Keratinocyte (primary cell): Measurements from ENCODE around the gene SLC38A4. TPM values are rescaled to one million over a fixed set of nuclear protein-coding genes. Genes with fewer than 3 reads are reported as not detected.

Experiments used
- DNase-seq: peaks from one replicate; pipeline ENCODE4 v3.0.0-alpha.2; 2011; ENCODE audit warnings: low read depth, missing footprints, low spot score
- FAIRE-seq: peaks from 2 replicates; lab custom pipeline; 2011; peaks lifted over from hg19 to GRCh38; lab: Jason Lieb, UNC
- H2AFZ ChIP-seq: 2 replicates; pipeline ENCODE4 v1.6.0; 2012; ENCODE audit warnings: low read length, control low read depth, inconsistent platforms; ENCODE audit not compliant: control insufficient read depth
- H3K27ac ChIP-seq: 2 replicates; pipeline ENCODE4 v1.5.1; 2011; ENCODE audit warnings: low read length; ENCODE audit not compliant: control insufficient read depth, insufficient read depth
- H3K27me3 ChIP-seq: 3 replicates; pipeline ENCODE4 v1.6.0; 2011; ENCODE audit warnings: low read length; ENCODE audit not compliant: control insufficient read depth, insufficient read depth; ENCODE audit errors: extremely low read depth
- H3K36me3 ChIP-seq, 2 experiments: 2 replicates in 1 of 2; 3 replicates in 1 of 2; pipeline ENCODE4 v1.5.1; 2011; ENCODE audit warnings: low read length in 2 of 2, mild to moderate bottlenecking in 1 of 2; ENCODE audit not compliant: control insufficient read depth in 2 of 2, insufficient read depth in 2 of 2; ENCODE audit errors: extremely low read depth in 1 of 2
- H3K4me1 ChIP-seq: 3 replicates; pipeline ENCODE4 v1.5.1; 2011; ENCODE audit warnings: low read length; ENCODE audit not compliant: control insufficient read depth, insufficient read depth; ENCODE audit errors: extremely low read depth
- H3K4me2 ChIP-seq: 3 replicates; pipeline ENCODE4 v1.6.0; 2011; ENCODE audit warnings: low read depth, low read length; ENCODE audit not compliant: control insufficient read depth, insufficient read depth; ENCODE audit errors: extremely low read depth
- H3K4me3 ChIP-seq, 3 experiments: fragments of 200-600 bp in 1 of 3; sonication (generic) in 1 of 3; 2 replicates in 2 of 3; 3 replicates in 1 of 3; pipeline ENCODE4 v1.5.1; 2011 to 2016; ENCODE audit warnings: low read length in 3 of 3, mild to moderate bottlenecking in 3 of 3, control low read depth in 2 of 3, inconsistent platforms in 1 of 3, low read depth in 1 of 3, mixed read lengths in 1 of 3, mixed run types in 1 of 3, moderate library complexity in 1 of 3; ENCODE audit not compliant: control insufficient read depth in 2 of 3, insufficient read depth in 2 of 3; ENCODE audit errors: extremely low read depth in 1 of 3
- H3K79me2 ChIP-seq: 2 replicates; pipeline ENCODE4 v1.6.0; 2012; ENCODE audit warnings: low read length; ENCODE audit not compliant: control insufficient read depth, insufficient read depth
- H3K9ac ChIP-seq: 3 replicates; pipeline ENCODE4 v1.6.0; 2011; ENCODE audit warnings: low read length; ENCODE audit not compliant: control insufficient read depth, insufficient read depth; ENCODE audit errors: extremely low read depth
- H3K9me1 ChIP-seq: 3 replicates; pipeline ENCODE4 v1.6.0; 2011; ENCODE audit warnings: low read length; ENCODE audit not compliant: control insufficient read depth, insufficient read depth; ENCODE audit errors: extremely low read depth
- H3K9me3 ChIP-seq: 2 replicates; pipeline ENCODE4 v1.5.1; 2012; ENCODE audit warnings: low read depth, low read length; ENCODE audit not compliant: control insufficient read depth
- H4K20me1 ChIP-seq: 3 replicates; pipeline ENCODE4 v1.6.0; 2011; ENCODE audit warnings: low read length; ENCODE audit not compliant: control insufficient read depth, insufficient read depth; ENCODE audit errors: extremely low read depth
- CTCF ChIP-seq, 3 experiments: IDR thresholded peaks in 1 of 3; conservative IDR thresholded peaks in 1 of 3; optimal IDR thresholded peaks in 1 of 3; 2 replicates in 2 of 3; 3 replicates in 1 of 3; pipeline versions ENCODE3 to v1.5.1; 2011; ENCODE audit warnings: low read length in 3 of 3, mild to moderate bottlenecking in 3 of 3, moderate library complexity in 2 of 3, control low read depth in 1 of 3, inconsistent platforms in 1 of 3; ENCODE audit not compliant: insufficient read depth in 2 of 3; ENCODE audit errors: extremely low read depth in 1 of 3
- EZH2 ChIP-seq: IDR thresholded peaks from one replicate; pipeline ENCODE4 v1.6.1; 2012; ENCODE audit warnings: inconsistent platforms, mild to moderate bottlenecking, low read length, moderate library complexity
- dilution Hi-C: fragments of 300-500 bp; cut with MboI; formaldehyde crosslinking; loops from one replicate; pipeline ENCODE4 v1.7.0; 2020; ENCODE audit warnings: low sequenced_read_pairs; ENCODE audit not compliant: extremely low pct_ligation_motif_present
- polyA plus RNA-seq, 5 experiments: library from polyadenylated mRNA; depleted of rRNA in 3 of 5; stranded (reverse) in 3 of 5; stranded (forward) in 1 of 5; unstranded in 1 of 5; fragments of >200 nt; gene quantifications; 1 replicate in 1 of 5; 2 replicates in 3 of 5; 3 replicates in 1 of 5; pipeline versions ENCODE4 v1.2.1 to v1.2.3, GENCODE V29; 2011 to 2012; ENCODE audit warnings: missing spikeins in 2 of 5, low read depth in 1 of 5, low replicate concordance in 1 of 5

The SLC38A4 gene
- polyA plus RNA-seq, 1 donor (not counting 4 experiments of a cell fraction or from before 2014, with no cell fraction given): 0.37 TPM

- no peaks in the 10 kb centered on the region for H3K36me3 ChIP-seq
- no peak overlapping the region for H3K27ac ChIP-seq
- no peaks in the 10 kb centered on the region for H3K4me1 ChIP-seq
- H3K9me1 ChIP-seq: no peaks in the 10 kb centered on the region
- H3K27me3 ChIP-seq: no peaks in the 10 kb centered on the region
- H4K20me1 ChIP-seq: no peaks in the 10 kb centered on the region
- no peak overlapping the region for H3K9ac ChIP-seq
- H3K4me2 ChIP-seq: no peak overlapping the region
- dilution Hi-C loops: no loop called here
- no peak overlapping the region for H3K4me3 ChIP-seq
- H3K79me2 ChIP-seq: no peaks in the 10 kb centered on the region
- DNase-seq: no peak
- no peak overlapping the region for H2AFZ ChIP-seq
- TF ChIP-seq EZH2 (no peak), CTCF (optimal IDR thresholded peaks at IDR 0.05 in 1 of 3, IDR thresholded peaks at IDR 0.05 in 1 of 3, conservative IDR thresholded peaks at IDR 0.05 in 1 of 3; ENCODE audit: extremely low read depth in 1 of 3, insufficient read depth in 2 of 3, low read length in 3 of 3) (no peak)
- H3K9me3 ChIP-seq: no peaks in the 10 kb centered on the region
- FAIRE-seq: no peak
Measured at GRCh38 chr12:46814143-46814542, 11.7 kb downstream of the SLC38A4 start.

- Histone ChIP-seq H3K79me2 (no peaks in the 10 kb centered on the region), H3K9ac (no peak overlapping the region), H3K9me1 (no peaks in the 10 kb centered on the region), H4K20me1 (no peaks in the 10 kb centered on the region), H3K36me3 (no peaks in the 10 kb centered on the region), H3K4me1 (no peaks in the 10 kb centered on the region), H3K9me3 (no peaks in the 10 kb centered on the region), H3K4me3 (no peak overlapping the region), H2AFZ (no peak overlapping the region), H3K4me2 (no peak overlapping the region), H3K27me3 (no peaks in the 10 kb centered on the region), H3K27ac (no peak overlapping the region)
- TF ChIP-seq EZH2: no peak
- TF ChIP-seq CTCF (optimal IDR thresholded peaks at IDR 0.05 in 1 of 3, IDR thresholded peaks at IDR 0.05 in 1 of 3, conservative IDR thresholded peaks at IDR 0.05 in 1 of 3; ENCODE audit: extremely low read depth in 1 of 3, insufficient read depth in 2 of 3, low read length in 3 of 3): no peak
- DNase-seq: no peak
- no peak for FAIRE-seq
- dilution Hi-C loops: no loop called here
Measured at GRCh38 chr12:46811185-46811584, 14.6 kb downstream of the SLC38A4 start.
